Activated T-cell treated with anti-CD3 and anti-CD28 coated beads, Interleukin-2, amount 50 U/mL, for 24 hours (primary cell): ENCODE data around the gene B4GALNT4.
"Not testable (repeated sequence)": the region's sequence is repeated elsewhere in the genome, so short reads cannot be mapped to it uniquely, and the experiment has no call there.

ENCODE experiments used
- DNase-seq: peaks from one replicate; pipeline ENCODE4 v3.0.0-alpha.2; 2020
- H3K27ac Mint-ChIP-seq: 2 replicates; pipeline ENCODE4 v1.8.0; 2020; ENCODE audit warnings: mild to moderate bottlenecking, mixed read lengths
- H3K27me3 Mint-ChIP-seq: 2 replicates; pipeline ENCODE4 v1.8.0; 2020; ENCODE audit warnings: mixed read lengths
- H3K36me3 Mint-ChIP-seq: 2 replicates; pipeline ENCODE4 v1.8.0; 2020; ENCODE audit warnings: low read depth, mixed read lengths
- H3K4me1 Mint-ChIP-seq: 2 replicates; pipeline ENCODE4 v1.8.0; 2020; ENCODE audit warnings: low read depth, mixed read lengths
- H3K4me3 Mint-ChIP-seq: 2 replicates; pipeline ENCODE4 v1.8.0; 2020; ENCODE audit warnings: mild to moderate bottlenecking, moderate library complexity, mixed read lengths
- H3K9me3 Mint-ChIP-seq: 2 replicates; pipeline ENCODE4 v1.8.0; 2020; ENCODE audit warnings: mixed read lengths

Gene B4GALNT4

DNA sequence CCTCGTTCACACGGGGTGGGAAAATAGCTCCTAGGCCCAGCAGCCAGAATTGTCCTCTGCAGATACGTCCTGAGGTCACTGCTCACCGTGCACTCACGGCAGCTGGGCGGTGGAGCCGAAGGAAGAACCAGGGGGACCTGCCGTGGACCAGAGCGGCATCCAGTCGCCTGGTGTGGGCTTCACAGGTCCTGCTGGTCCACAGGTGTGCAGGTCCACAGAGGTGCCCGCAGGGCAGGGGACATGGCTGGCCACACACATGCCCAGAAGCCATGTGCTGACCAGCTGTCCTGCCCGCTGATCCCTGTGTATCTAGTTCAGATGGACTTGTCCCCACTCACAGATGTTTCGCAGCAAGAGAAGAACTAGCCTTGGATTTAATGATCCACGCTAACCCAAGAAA, 14.1 kb downstream of the B4GALNT4 start:
- no peak for DNase-seq
- H3K9me3 Mint-ChIP-seq = peaks cover 8% of the 10 kb centered on the region
- H3K4me3 Mint-ChIP-seq = no peak overlapping the region
- H3K36me3 Mint-ChIP-seq = no peaks in the 10 kb centered on the region
- H3K27ac Mint-ChIP-seq = no peak overlapping the region
- H3K27me3 Mint-ChIP-seq = peaks cover 4% of the 10 kb centered on the region
- H3K4me1 Mint-ChIP-seq = no peaks in the 10 kb centered on the region

GRCh38 chr11:384511-384910, 15.2 kb downstream of the B4GALNT4 start:
- H3K9me3 Mint-ChIP-seq = peaks cover 8% of the 10 kb centered on the region
- H3K27ac Mint-ChIP-seq = no peak overlapping the region

GRCh38 chr11:385594-386351, 16.5 kb downstream of the B4GALNT4 start:
- Mint-ChIP-seq H3K27ac (no peak overlapping the region), H3K4me1 (no peaks in the 10 kb centered on the region), H3K36me3 (no peaks in the 10 kb centered on the region), H3K27me3 (peaks cover 4% of the 10 kb centered on the region), H3K9me3 (peaks cover 8% of the 10 kb centered on the region), H3K4me3 (no peak overlapping the region)
- no peak for DNase-seq

More at GRCh38 chr11:384511-384910, 15.2 kb downstream of the B4GALNT4 start:
- Mint-ChIP-seq H3K4me1 (no peaks in the 10 kb centered on the region), H3K36me3 (no peaks in the 10 kb centered on the region), H3K4me3 (no peak overlapping the region), H3K27me3 (peaks cover 4% of the 10 kb centered on the region)
- DNase-seq = no peak

- H3K27ac Mint-ChIP-seq = no peak overlapping the region
Observed at GRCh38 chr11:386483-386882, 17.2 kb downstream of the B4GALNT4 start.

GRCh38 chr11:387193-387793, 18.0 kb downstream of the B4GALNT4 start:
- Mint-ChIP-seq H3K4me3 (no peak overlapping the region), H3K4me1 (no peaks in the 10 kb centered on the region), H3K9me3 (peaks cover 8% of the 10 kb centered on the region), H3K27ac (no peak overlapping the region), H3K27me3 (no peaks in the 10 kb centered on the region), H3K36me3 (no peaks in the 10 kb centered on the region)
- DNase-seq = no peak

More at GRCh38 chr11:386483-386882, 17.2 kb downstream of the B4GALNT4 start:
- no peak for DNase-seq
- Mint-ChIP-seq H3K9me3 (peaks cover 8% of the 10 kb centered on the region), H3K27me3 (peaks cover 4% of the 10 kb centered on the region), H3K36me3 (no peaks in the 10 kb centered on the region), H3K4me3 (no peak overlapping the region), H3K4me1 (no peaks in the 10 kb centered on the region)

GRCh38 chr11:389369-389768, 20.1 kb downstream of the B4GALNT4 start:
- not testable (repeated sequence) for H3K4me3 Mint-ChIP-seq, H3K9me3 Mint-ChIP-seq, H3K36me3 Mint-ChIP-seq, H3K27me3 Mint-ChIP-seq, H3K4me1 Mint-ChIP-seq, DNase-seq, H3K27ac Mint-ChIP-seq

- Mint-ChIP-seq H3K27ac (no peak overlapping the region), H3K9me3 (peaks cover 8% of the 10 kb centered on the region), H3K27me3 (no peaks in the 10 kb centered on the region), H3K36me3 (no peaks in the 10 kb centered on the region), H3K4me1 (no peaks in the 10 kb centered on the region), H3K4me3 (no peak overlapping the region)
- no peak for DNase-seq
Observed at GRCh38 chr11:390175-390574, 20.9 kb downstream of the B4GALNT4 start.

- H3K27me3 Mint-ChIP-seq = no peaks in the 10 kb centered on the region
- no peak overlapping the region for H3K4me3 Mint-ChIP-seq
- peaks cover 8% of the 10 kb centered on the region for H3K9me3 Mint-ChIP-seq
- H3K27ac Mint-ChIP-seq = no peak overlapping the region
- no peaks in the 10 kb centered on the region for H3K4me1 Mint-ChIP-seq
- H3K36me3 Mint-ChIP-seq = no peaks in the 10 kb centered on the region
- DNase-seq = no peak
Observed at GRCh38 chr11:391117-392017, 22.1 kb downstream of the B4GALNT4 start.

GRCh38 chr11:392102-392777, 22.9 kb downstream of the B4GALNT4 start:
- peaks cover under 1% of the 10 kb centered on the region for H3K9me3 Mint-ChIP-seq

DNA sequence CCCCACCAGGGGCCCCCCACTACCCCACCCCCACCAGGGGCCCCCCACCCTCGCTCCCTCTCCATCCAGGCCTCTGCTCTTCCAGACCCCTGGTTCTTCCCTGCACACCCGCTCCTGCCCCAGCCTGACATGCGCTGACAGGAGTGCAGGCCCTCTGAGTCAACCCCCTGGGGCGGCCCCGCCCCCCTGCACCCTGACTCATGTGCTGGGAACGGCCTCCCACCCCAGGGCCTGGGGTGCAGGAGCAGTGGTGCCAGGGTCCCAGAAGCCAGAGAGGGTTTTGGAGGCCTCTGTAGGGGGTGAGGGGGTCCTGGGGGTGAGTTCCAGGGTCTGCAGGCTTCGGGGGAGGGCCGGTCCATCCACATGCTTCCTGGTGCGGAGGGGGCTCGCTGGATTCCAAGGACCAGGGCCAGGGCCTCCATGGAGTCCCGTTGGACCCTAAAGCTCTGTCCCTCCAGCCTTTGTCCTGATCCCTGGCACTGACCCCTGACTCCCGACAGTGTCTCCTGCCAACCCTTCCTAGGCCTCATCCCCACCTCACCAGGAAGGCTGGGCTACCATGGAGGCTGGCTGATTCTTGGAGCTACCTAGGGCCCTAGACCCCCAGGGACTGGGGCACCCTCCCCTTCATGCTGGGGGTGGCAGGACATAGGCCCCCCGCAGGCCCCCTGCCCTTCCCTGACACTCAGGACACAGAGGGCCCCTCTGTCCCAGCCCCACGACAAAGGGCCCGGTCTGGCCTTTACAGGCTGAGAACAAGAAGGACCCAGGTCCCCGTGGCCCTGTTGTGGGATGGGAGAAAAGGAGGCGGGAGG, 24.1 kb downstream of the B4GALNT4 start:
- Mint-ChIP-seq H3K27me3 (no peaks in the 10 kb centered on the region), H3K4me1 (peaks cover 4% of the 10 kb centered on the region), H3K36me3 (no peaks in the 10 kb centered on the region), H3K4me3 (no peak overlapping the region), H3K9me3 (no peaks in the 10 kb centered on the region), H3K27ac (no peak overlapping the region)
- DNase-seq = no peak

More at GRCh38 chr11:392102-392777, 22.9 kb downstream of the B4GALNT4 start:
- no peak for DNase-seq
- no peak overlapping the region for H3K4me3 Mint-ChIP-seq
- H3K36me3 Mint-ChIP-seq = no peaks in the 10 kb centered on the region
- no peak overlapping the region for H3K27ac Mint-ChIP-seq
- H3K27me3 Mint-ChIP-seq = no peaks in the 10 kb centered on the region
- H3K4me1 Mint-ChIP-seq = peaks cover under 1% of the 10 kb centered on the region

DNA sequence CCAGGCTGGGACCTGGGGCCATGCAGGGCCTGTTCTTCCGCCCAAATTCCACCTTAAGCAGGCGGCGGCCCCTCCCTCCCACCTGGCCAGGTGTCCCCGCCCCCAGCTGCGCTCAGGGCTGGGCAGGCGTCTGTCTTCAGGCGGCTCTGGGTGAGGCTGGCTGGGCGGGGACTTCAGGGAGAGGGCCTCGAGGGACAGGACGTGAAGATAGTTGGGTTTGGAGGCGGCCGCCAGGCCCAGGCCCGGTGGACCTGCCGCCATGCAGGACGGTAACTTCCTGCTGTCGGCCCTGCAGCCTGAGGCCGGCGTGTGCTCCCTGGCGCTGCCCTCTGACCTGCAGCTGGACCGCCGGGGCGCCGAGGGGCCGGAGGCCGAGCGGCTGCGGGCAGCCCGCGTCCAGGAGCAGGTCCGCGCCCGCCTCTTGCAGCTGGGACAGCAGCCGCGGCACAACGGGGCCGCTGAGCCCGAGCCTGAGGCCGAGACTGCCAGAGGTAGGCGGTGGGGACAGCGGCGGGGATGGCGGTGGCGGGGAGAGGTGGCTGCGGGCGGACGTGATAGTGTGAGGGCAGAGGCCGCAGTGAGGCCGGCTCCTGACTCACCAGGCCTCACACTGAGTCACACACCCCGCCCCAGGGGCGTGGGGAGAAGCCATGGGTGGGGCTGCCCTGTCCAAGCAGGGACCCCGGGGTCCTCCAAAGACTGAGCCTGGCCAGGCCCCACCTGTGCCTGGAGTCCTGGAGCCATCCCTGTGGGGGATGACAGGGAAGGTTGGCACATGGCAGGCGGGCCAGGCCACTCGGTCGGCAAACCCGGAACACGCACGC, 24.9 kb downstream of the B4GALNT4 start, which contains the start of gene PKP3:
Gene PKP3 (plus strand): TSS at position 176 of the 824 bp plus-strand sequence. CDS start 84 bp downstream, at position 260.
- Mint-ChIP-seq H3K4me1 (peaks cover 5% of the 10 kb centered on the region), H3K27me3 (peaks cover 2% of the 10 kb centered on the region), H3K9me3 (no peaks in the 10 kb centered on the region), H3K27ac (no peak within 1 kb of the TSS), H3K36me3 (no peaks in the 10 kb centered on the region), H3K4me3 (no peak within 1 kb of the TSS)
- no peak for DNase-seq

DNA sequence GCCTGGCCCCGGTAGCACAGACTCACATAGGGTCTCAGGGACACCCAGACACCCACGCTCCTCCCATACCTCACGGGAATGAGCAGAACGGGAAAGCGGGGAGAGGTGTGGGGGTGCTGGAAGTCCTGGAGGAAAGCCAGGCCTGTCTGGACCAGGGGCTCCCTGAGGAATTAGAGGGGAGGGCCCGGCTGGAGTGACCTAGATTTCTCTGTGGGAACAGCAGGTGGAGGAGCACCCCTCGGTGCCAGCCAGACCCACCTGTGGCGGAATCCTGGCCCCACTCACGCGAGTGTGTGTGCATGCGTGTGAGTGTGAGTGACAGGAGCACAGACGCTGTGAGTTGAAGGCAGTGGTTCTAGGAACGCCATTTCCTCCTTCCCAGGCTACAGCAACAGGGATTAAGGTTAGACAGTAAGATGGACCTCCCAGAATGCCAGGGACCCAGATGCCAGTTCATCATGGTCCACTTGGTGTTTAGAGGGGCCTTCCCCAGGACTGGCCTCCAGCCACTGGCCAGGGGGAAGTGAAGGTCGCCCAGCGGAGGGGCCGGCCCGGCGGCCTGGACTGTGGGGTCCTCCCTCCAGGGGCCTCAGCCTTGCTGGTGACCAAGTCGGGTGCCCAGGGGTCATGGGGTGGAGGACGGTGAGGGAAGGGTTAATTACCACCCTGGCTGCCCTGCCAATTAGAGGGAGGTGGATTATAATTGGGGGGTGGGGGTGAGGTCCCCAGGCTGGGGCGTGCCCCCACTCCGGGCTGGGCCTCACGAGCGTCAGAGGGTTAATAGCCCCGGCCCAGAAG, 25.8 kb downstream of the B4GALNT4 start:
- Mint-ChIP-seq H3K4me3 (no peak overlapping the region), H3K4me1 (peaks cover 9% of the 10 kb centered on the region), H3K27me3 (peaks cover 8% of the 10 kb centered on the region), H3K27ac (no peak overlapping the region), H3K9me3 (no peaks in the 10 kb centered on the region), H3K36me3 (no peaks in the 10 kb centered on the region)
- DNase-seq = no peak
